HepG2 (cell line): ENCODE results near the gene ABCD4. TPM values are rescaled to one million over a fixed set of nuclear protein-coding genes. Genes with fewer than 3 reads are reported as not detected.

Source experiments
- BCL6 ChIP-seq: IDR thresholded peaks from 2 replicates; pipeline ENCODE4 v1.6.1; 2016; ENCODE audit warnings: missing genetic modification reagents, missing compliant biosample characterization
- CHD2 ChIP-seq: IDR thresholded peaks from 2 replicates; pipeline ENCODE4 v1.6.1; 2011; ENCODE audit warnings: low read depth, low read length, improper control_type of control experiment
- ELK4 ChIP-seq: sonication (generic); formaldehyde crosslinking; IDR thresholded peaks from 2 replicates; pipeline ENCODE4 v1.9.0; 2021; ENCODE audit warnings: missing genetic modification reagents, borderline replicate concordance
- KDM2A ChIP-seq: sonication (generic); formaldehyde crosslinking; IDR thresholded peaks from 2 replicates; pipeline ENCODE4 v1.4.0; 2020; ENCODE audit warnings: low read depth, missing genetic modification reagents, borderline replicate concordance
- MAFK ChIP-seq, 2 experiments: IDR thresholded peaks in 1 of 2; conservative IDR thresholded peaks in 1 of 2; 2 replicates each; pipeline ENCODE4 v1.6.1; 2011; ENCODE audit warnings: improper control_type of control experiment in 2 of 2, low read length in 2 of 2
- NKX3-1 ChIP-seq: sonication (generic); formaldehyde crosslinking; IDR thresholded peaks from 2 replicates; pipeline ENCODE4 v1.5.0; 2020; ENCODE audit warnings: missing genetic modification reagents
- SOX5 ChIP-seq: IDR thresholded peaks from 2 replicates; pipeline ENCODE4 v1.6.1; 2016; ENCODE audit warnings: borderline replicate concordance
- ZFX ChIP-seq: sonication (generic); formaldehyde crosslinking; IDR thresholded peaks from 2 replicates; pipeline ENCODE4 v1.4.0; 2020; ENCODE audit warnings: mild to moderate bottlenecking, low read depth, missing genetic modification reagents, moderate library complexity
- ZNF160 ChIP-seq: sonication (generic); formaldehyde crosslinking; IDR thresholded peaks from 2 replicates; pipeline ENCODE4 v1.8.0; 2022; ENCODE audit warnings: mild to moderate bottlenecking, inconsistent platforms, missing genetic modification reagents
- ZNF709 ChIP-seq: sonication (generic); formaldehyde crosslinking; IDR thresholded peaks from 2 replicates; pipeline ENCODE4 v1.5.0; 2020; ENCODE audit warnings: mild to moderate bottlenecking, missing genetic modification reagents
- ZNF782 ChIP-seq: sonication (generic); formaldehyde crosslinking; IDR thresholded peaks from 2 replicates; pipeline ENCODE4 v1.4.0; 2020; ENCODE audit warnings: missing genetic modification reagents, mild to moderate bottlenecking, borderline replicate concordance
- polyA plus RNA-seq, 8 experiments: library from polyadenylated mRNA; depleted of rRNA in 3 of 8; stranded (reverse) in 7 of 8; unstranded in 1 of 8; fragments of >200 nt; fragmentation: Illumina TruSeq in 4 of 8; extraction: Trizol in 4 of 8; gene quantifications; 2 replicates each; pipeline versions ENCODE4 v1.2.1 to v1.2.3, GENCODE V29; 2011 to 2016; ENCODE audit warnings: low read depth in 4 of 8, missing spikeins in 1 of 8, mixed read lengths in 1 of 8; ENCODE audit not compliant: insufficient read depth in 1 of 8
- total RNA-seq, 5 experiments: library from RNA; depleted of rRNA; stranded (reverse); fragments of >200 nt; fragmentation: Illumina TruSeq; extraction: Trizol; gene quantifications; 2 replicates each; pipeline ENCODE4 v1.2.3, GENCODE V29; 2016; ENCODE audit warnings: low read depth in 1 of 5
- TF ChIP-seq, protein P1 (sequence below): IDR thresholded peaks from 2 replicates; pipeline ENCODE4 v1.4.0; 2020; ENCODE audit warnings: mild to moderate bottlenecking, missing genetic modification reagents
- TF ChIP-seq, protein P2 (sequence below): sonication (generic); formaldehyde crosslinking; IDR thresholded peaks from 2 replicates; pipeline ENCODE4 v1.4.0; 2020; ENCODE audit warnings: low read depth, missing genetic modification reagents
- TF ChIP-seq, protein P3 (sequence below): sonication (generic); formaldehyde crosslinking; IDR thresholded peaks from 2 replicates; pipeline ENCODE4 v1.5.1; 2020; ENCODE audit warnings: missing genetic modification reagents, mild to moderate bottlenecking, borderline replicate concordance

ABCD4 gene
- total and polyA plus RNA-seq, 2 of the 13 experiments (the other 11 are each of a cell fraction or from before 2014, with no cell fraction given): 47.5 to 50.5 TPM

GRCh38 chr14:74302634-74303569, at the start of gene ABCD4 (continued):
- TF ChIP-seq, protein P1, sequence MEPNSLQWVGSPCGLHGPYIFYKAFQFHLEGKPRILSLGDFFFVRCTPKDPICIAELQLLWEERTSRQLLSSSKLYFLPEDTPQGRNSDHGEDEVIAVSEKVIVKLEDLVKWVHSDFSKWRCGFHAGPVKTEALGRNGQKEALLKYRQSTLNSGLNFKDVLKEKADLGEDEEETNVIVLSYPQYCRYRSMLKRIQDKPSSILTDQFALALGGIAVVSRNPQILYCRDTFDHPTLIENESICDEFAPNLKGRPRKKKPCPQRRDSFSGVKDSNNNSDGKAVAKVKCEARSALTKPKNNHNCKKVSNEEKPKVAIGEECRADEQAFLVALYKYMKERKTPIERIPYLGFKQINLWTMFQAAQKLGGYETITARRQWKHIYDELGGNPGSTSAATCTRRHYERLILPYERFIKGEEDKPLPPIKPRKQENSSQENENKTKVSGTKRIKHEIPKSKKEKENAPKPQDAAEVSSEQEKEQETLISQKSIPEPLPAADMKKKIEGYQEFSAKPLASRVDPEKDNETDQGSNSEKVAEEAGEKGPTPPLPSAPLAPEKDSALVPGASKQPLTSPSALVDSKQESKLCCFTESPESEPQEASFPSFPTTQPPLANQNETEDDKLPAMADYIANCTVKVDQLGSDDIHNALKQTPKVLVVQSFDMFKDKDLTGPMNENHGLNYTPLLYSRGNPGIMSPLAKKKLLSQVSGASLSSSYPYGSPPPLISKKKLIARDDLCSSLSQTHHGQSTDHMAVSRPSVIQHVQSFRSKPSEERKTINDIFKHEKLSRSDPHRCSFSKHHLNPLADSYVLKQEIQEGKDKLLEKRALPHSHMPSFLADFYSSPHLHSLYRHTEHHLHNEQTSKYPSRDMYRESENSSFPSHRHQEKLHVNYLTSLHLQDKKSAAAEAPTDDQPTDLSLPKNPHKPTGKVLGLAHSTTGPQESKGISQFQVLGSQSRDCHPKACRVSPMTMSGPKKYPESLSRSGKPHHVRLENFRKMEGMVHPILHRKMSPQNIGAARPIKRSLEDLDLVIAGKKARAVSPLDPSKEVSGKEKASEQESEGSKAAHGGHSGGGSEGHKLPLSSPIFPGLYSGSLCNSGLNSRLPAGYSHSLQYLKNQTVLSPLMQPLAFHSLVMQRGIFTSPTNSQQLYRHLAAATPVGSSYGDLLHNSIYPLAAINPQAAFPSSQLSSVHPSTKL (CRISPR knock-in tag): peak; percentile 62
- peak; percentile 54; the same call in 1 of the 2 replicates for TF ChIP-seq ZNF160
- TF ChIP-seq, protein P2, sequence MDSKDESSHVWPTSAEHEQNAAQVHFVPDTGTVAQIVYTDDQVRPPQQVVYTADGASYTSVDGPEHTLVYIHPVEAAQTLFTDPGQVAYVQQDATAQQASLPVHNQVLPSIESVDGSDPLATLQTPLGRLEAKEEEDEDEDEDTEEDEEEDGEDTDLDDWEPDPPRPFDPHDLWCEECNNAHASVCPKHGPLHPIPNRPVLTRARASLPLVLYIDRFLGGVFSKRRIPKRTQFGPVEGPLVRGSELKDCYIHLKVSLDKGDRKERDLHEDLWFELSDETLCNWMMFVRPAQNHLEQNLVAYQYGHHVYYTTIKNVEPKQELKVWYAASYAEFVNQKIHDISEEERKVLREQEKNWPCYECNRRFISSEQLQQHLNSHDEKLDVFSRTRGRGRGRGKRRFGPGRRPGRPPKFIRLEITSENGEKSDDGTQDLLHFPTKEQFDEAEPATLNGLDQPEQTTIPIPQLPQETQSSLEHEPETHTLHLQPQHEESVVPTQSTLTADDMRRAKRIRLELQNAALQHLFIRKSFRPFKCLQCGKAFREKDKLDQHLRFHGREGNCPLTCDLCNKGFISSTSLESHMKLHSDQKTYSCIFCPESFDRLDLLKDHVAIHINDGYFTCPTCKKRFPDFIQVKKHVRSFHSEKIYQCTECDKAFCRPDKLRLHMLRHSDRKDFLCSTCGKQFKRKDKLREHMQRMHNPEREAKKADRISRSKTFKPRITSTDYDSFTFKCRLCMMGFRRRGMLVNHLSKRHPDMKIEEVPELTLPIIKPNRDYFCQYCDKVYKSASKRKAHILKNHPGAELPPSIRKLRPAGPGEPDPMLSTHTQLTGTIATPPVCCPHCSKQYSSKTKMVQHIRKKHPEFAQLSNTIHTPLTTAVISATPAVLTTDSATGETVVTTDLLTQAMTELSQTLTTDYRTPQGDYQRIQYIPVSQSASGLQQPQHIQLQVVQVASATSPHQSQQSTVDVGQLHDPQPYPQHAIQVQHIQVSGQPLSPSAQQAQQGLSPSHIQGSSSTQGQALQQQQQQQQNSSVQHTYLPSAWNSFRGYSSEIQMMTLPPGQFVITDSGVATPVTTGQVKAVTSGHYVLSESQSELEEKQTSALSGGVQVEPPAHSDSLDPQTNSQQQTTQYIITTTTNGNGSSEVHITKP (CRISPR knock-in tag): no peak
- TF ChIP-seq ZNF709: peak; percentile 93; the same call in 1 of the 2 replicates
- peak; percentile 49; the same call in 1 of the 2 replicates for TF ChIP-seq SOX5
- TF ChIP-seq ELK4 (CRISPR knock-in tag): no peak
- peak; percentile 88; the same call in 1 of the 2 replicates for TF ChIP-seq KDM2A (CRISPR knock-in tag)
- TF ChIP-seq ZFX: peak; percentile 98
- 0 out of 2 replicates have a peak, but pooled peaks have one; percentile 61 for TF ChIP-seq NKX3-1 (CRISPR knock-in tag)
- TF ChIP-seq ZNF782 (CRISPR knock-in tag): no peak; the same call in 1 of the 2 replicates
- TF ChIP-seq, protein P3, sequence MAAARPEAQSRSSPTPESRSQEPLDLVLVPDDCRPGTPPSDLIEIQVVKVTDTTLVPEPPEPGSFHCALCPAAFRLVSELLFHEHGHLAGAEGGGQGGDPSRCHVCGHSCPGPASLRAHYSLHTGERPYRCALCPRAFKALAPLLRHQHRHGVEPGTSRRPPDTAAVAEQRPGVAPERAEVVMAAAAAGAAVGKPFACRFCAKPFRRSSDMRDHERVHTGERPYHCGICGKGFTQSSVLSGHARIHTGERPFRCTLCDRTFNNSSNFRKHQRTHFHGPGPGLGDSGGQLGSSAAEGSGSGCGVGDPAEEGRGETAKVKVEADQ: no peak; the same call in 1 of the 2 replicates
- no peak for TF ChIP-seq CHD2
- TF ChIP-seq MAFK (conservative IDR thresholded peaks at IDR 0.05 in 1 of 2, IDR thresholded peaks at IDR 0.05 in 1 of 2; ENCODE audit: low read length in 2 of 2): no peak
- TF ChIP-seq BCL6 (CRISPR knock-in tag): peak; percentile 47
